H9 (cell line): ENCODE data around the gene PRKX. TPM values are rescaled to one million over a fixed set of nuclear protein-coding genes. Genes with fewer than 3 reads are reported as not detected.

ENCODE experiments used
- DNase-seq: peaks from one replicate; pipeline ENCODE4 v3.0.0-alpha.2; 2017
- H2AFZ ChIP-seq: one replicate; pipeline ENCODE4 v1.6.1; 2013; ENCODE audit warnings: mild to moderate bottlenecking, low read length, control low read depth, moderate library complexity
- H2AK5ac ChIP-seq: 2 replicates; pipeline ENCODE4 v1.6.1; 2013; ENCODE audit warnings: low read length, control low read depth, mixed read lengths; ENCODE audit not compliant: insufficient read length
- H2BK120ac ChIP-seq: one replicate; pipeline ENCODE4 v1.6.1; 2013; ENCODE audit warnings: low read depth, mild to moderate bottlenecking, low read length, control low read depth, inconsistent platforms; ENCODE audit not compliant: poor library complexity, severe bottlenecking
- H2BK12ac ChIP-seq: 2 replicates; pipeline ENCODE4 v1.6.1; 2013; ENCODE audit warnings: low read length, control low read depth, mixed read lengths, low read depth; ENCODE audit not compliant: insufficient read length
- H2BK15ac ChIP-seq: 2 replicates; pipeline ENCODE4 v1.6.1; 2013; ENCODE audit warnings: low read depth, low read length, control low read depth
- H2BK20ac ChIP-seq: one replicate; pipeline ENCODE4 v1.6.1; 2013; ENCODE audit warnings: low read depth, mild to moderate bottlenecking, low read length, control low read depth, inconsistent platforms; ENCODE audit not compliant: poor library complexity, severe bottlenecking
- H2BK5ac ChIP-seq: 2 replicates; pipeline ENCODE4 v1.6.1; 2013; ENCODE audit warnings: low read length, control low read depth, mixed read lengths; ENCODE audit not compliant: insufficient read length
- H3K14ac ChIP-seq: 2 replicates; pipeline ENCODE4 v1.6.1; 2013; ENCODE audit warnings: low read length, control low read depth; ENCODE audit not compliant: insufficient read depth
- H3K18ac ChIP-seq: 2 replicates; pipeline ENCODE4 v1.6.1; 2013; ENCODE audit warnings: low read depth, mild to moderate bottlenecking, mixed read lengths, low read length, control low read depth; ENCODE audit not compliant: insufficient read length
- H3K23ac ChIP-seq: 2 replicates; pipeline ENCODE4 v1.6.1; 2013; ENCODE audit warnings: low read length, control low read depth, mixed read lengths, low read depth; ENCODE audit not compliant: insufficient read length
- H3K23me2 ChIP-seq: 2 replicates; pipeline ENCODE4 v1.6.1; 2013; ENCODE audit warnings: low read depth, mild to moderate bottlenecking, mixed read lengths, low read length, control low read depth; ENCODE audit not compliant: insufficient read length, poor library complexity, severe bottlenecking
- H3K27ac ChIP-seq: 2 replicates; pipeline ENCODE4 v1.5.1; 2013; ENCODE audit warnings: low read length, control low read depth, mixed read lengths, low read depth; ENCODE audit not compliant: insufficient read length
- H3K27me3 ChIP-seq: 2 replicates; pipeline ENCODE4 v1.6.1; 2013; ENCODE audit warnings: low read length, control low read depth, inconsistent platforms; ENCODE audit not compliant: insufficient read depth
- H3K4ac ChIP-seq: 2 replicates; pipeline ENCODE4 v1.6.1; 2013; ENCODE audit warnings: low read depth, mild to moderate bottlenecking, control low read depth, inconsistent platforms, low read length, moderate library complexity
- H3K4me1 ChIP-seq: 2 replicates; pipeline ENCODE4 v1.6.1; 2013; ENCODE audit warnings: low read length, control low read depth, inconsistent platforms; ENCODE audit not compliant: insufficient read depth
- H3K4me2 ChIP-seq: 2 replicates; pipeline ENCODE4 v1.6.1; 2013; ENCODE audit warnings: low read length, control low read depth, mixed read lengths; ENCODE audit not compliant: insufficient read length, insufficient read depth
- H3K56ac ChIP-seq: 2 replicates; pipeline ENCODE4 v1.6.1; 2013; ENCODE audit warnings: low read depth, mild to moderate bottlenecking, mixed read lengths, low read length, control low read depth; ENCODE audit not compliant: insufficient read length
- H3K79me1 ChIP-seq: 2 replicates; pipeline ENCODE4 v1.6.1; 2013; ENCODE audit warnings: low read depth, mild to moderate bottlenecking, moderate library complexity, low read length, control low read depth, inconsistent platforms; ENCODE audit not compliant: insufficient read depth, poor library complexity, severe bottlenecking
- H3K79me2 ChIP-seq: 2 replicates; pipeline ENCODE4 v1.6.1; 2013; ENCODE audit warnings: low read length, control low read depth, inconsistent platforms; ENCODE audit not compliant: insufficient read depth
- H3K9ac ChIP-seq: 2 replicates; pipeline ENCODE4 v1.6.1; 2013; ENCODE audit warnings: low read length, control low read depth, mixed read lengths; ENCODE audit not compliant: insufficient read length; ENCODE audit errors: extremely low read depth
- H3K9me3 ChIP-seq: one replicate; pipeline ENCODE4 v1.6.1; 2013; ENCODE audit warnings: low read depth, low read length, inconsistent platforms; ENCODE audit not compliant: control insufficient read depth
- H3T11ph ChIP-seq: one replicate; pipeline ENCODE4 v1.6.1; 2013; ENCODE audit warnings: mild to moderate bottlenecking, low read length, control low read depth, inconsistent platforms
- H4K20me1 ChIP-seq: one replicate; pipeline ENCODE4 v1.6.1; 2013; ENCODE audit not compliant: control insufficient read depth, insufficient read length, insufficient read depth
- H4K5ac ChIP-seq: 2 replicates; pipeline ENCODE4 v1.6.1; 2013; ENCODE audit warnings: low read depth, mild to moderate bottlenecking, mixed read lengths, low read length, control low read depth; ENCODE audit not compliant: insufficient read length
- H4K8ac ChIP-seq: replicated peaks from 2 replicates; pipeline ENCODE4 v1.6.1; 2013; ENCODE audit warnings: low read length, control low read depth, mixed read lengths, low read depth; ENCODE audit not compliant: insufficient read length
- H4K91ac ChIP-seq: 2 replicates; pipeline ENCODE4 v1.6.1; 2013; ENCODE audit warnings: low read depth, mild to moderate bottlenecking, moderate library complexity, mixed read lengths, low read length, control low read depth; ENCODE audit not compliant: insufficient read length
- H3K27ac Mint-ChIP-seq, 3 experiments: 2 replicates in 2 of 3; 3 replicates in 1 of 3; pipeline ENCODE4 v1.8.0; 2020 to 2021; ENCODE audit warnings: mixed read lengths in 3 of 3, mild to moderate bottlenecking in 1 of 3, moderate library complexity in 1 of 3
- H3K27me3 Mint-ChIP-seq: 2 replicates; pipeline ENCODE4 v1.8.0; 2021; ENCODE audit warnings: low read depth, mild to moderate bottlenecking, moderate library complexity, mixed read lengths
- H3K36me3 Mint-ChIP-seq, 3 experiments: 2 replicates in 2 of 3; 3 replicates in 1 of 3; pipeline ENCODE4 v1.8.0; 2020 to 2021; ENCODE audit warnings: low read depth in 3 of 3, mixed read lengths in 3 of 3; ENCODE audit not compliant: insufficient read depth in 1 of 3
- H3K4me1 Mint-ChIP-seq, 2 experiments: 2 replicates each; pipeline ENCODE4 v1.8.0; 2020; ENCODE audit warnings: mixed read lengths in 2 of 2
- H3K4me3 Mint-ChIP-seq, 2 experiments: 2 replicates in 1 of 2; 3 replicates in 1 of 2; pipeline ENCODE4 v1.8.0; 2020 to 2021; ENCODE audit warnings: mild to moderate bottlenecking in 2 of 2, mixed read lengths in 2 of 2, moderate library complexity in 1 of 2
- H3K9me3 Mint-ChIP-seq, 2 experiments: 2 replicates in 1 of 2; 3 replicates in 1 of 2; pipeline ENCODE4 v1.8.0; 2020; ENCODE audit warnings: mild to moderate bottlenecking in 2 of 2, mixed read lengths in 2 of 2, moderate library complexity in 1 of 2
- CTCF ChIP-seq: fragments of 200-600 bp; sonication (generic); conservative IDR thresholded peaks from 3 replicates; pipeline ENCODE4 v1.8.0; 2021; ENCODE audit warnings: antibody characterized with exemption, mild to moderate bottlenecking
- WGBS: extraction: QIAGEN DNeasy Blood & Tissue Kit; methylation state at CpG from one replicate; pipeline ENCODE4 v1.1.7; 2013; ENCODE audit warnings: missing lambda C conversion rate, low lambda C conversion rate, mixed read lengths; ENCODE audit not compliant: insufficient read length; ENCODE audit errors: extremely low coverage; 5-methylcytosine and 5-hydroxymethylcytosine counted together
- total RNA-seq: library from RNA; stranded (reverse); gene quantifications from 2 replicates; pipeline ENCODE4 v1.2.1, GENCODE V29; 2021

The PRKX gene
- total RNA-seq, 1 experiment from 2014 or later: 108 TPM

- Histone ChIP-seq H4K5ac (no peak overlapping the region), H3K56ac (no peak overlapping the region), H3K27me3 (peaks cover 2% of the 10 kb centered on the region; the same call in 1 of the 2 replicates), H3K18ac (no peak overlapping the region), H3K79me2 (no peaks in the 10 kb centered on the region), H2AFZ (no peak overlapping the region), H4K91ac (no peak overlapping the region), H3K23ac (no peak overlapping the region), H2BK12ac (no peak overlapping the region), H3K9me3 (no peaks in the 10 kb centered on the region), H2BK20ac (no peak overlapping the region), H3K4me1 (no peaks in the 10 kb centered on the region), H3K4me2 (no peak overlapping the region), H3K79me1 (no peaks in the 10 kb centered on the region), H3K9ac (no peak overlapping the region), H4K20me1 (no peaks in the 10 kb centered on the region), H3T11ph (no peak overlapping the region), H2BK5ac (no peak overlapping the region), H2BK15ac (no peak overlapping the region), H3K14ac (no peak overlapping the region), H4K8ac (no peak overlapping the region), H3K27ac (no peak overlapping the region), H2AK5ac (no peak overlapping the region), H3K23me2 (no peaks in the 10 kb centered on the region), H2BK120ac (no peak overlapping the region), H3K4ac (no peak overlapping the region)
- DNase-seq: no peak
- Mint-ChIP-seq H3K4me1 (peaks cover 6 to 14% of the 10 kb centered on the region in 2 experiments), H3K4me3 (no peak overlapping the region), H3K27me3 (peaks cover 64% of the 10 kb centered on the region), H3K9me3 (no peaks in the 10 kb centered on the region; a peak in 1 of 5 replicates), H3K36me3 (no peaks in the 10 kb centered on the region), H3K27ac (no peak overlapping the region)
- WGBS: no CpG with 5 or more reads among the region's 2 CpGs
- TF ChIP-seq CTCF: no peak
These were observed 131.8 kb downstream of the PRKX start for GRCh38 chrX:3581609-3582108.
